MCF 10A (cell line): ENCODE results near the gene TTLL5. TPM values are rescaled to one million over a fixed set of nuclear protein-coding genes. Genes with fewer than 3 reads are reported as not detected.
A peak's percentile ranks its signal among the peaks of the same experiment; 100 is the strongest.

Experiments used
- BruUV-seq: library from RNA; stranded (reverse); fragments of 400-500 nt; replicated peaks from 2 replicates; lab custom pipeline; 2021; lab: Mats Ljungman, UMichigan
- CTCF ChIA-PET: fragments of 300-600 bp; sonication (Branson Sonifier 250); formaldehyde crosslinking; extraction: SDS; loops from one replicate; lab custom pipeline; 2021; ENCODE audit warnings: antibody characterized with exemption, inconsistent platforms; lab: Yijun Ruan, JAX
- POLR2A ChIA-PET: fragments of 300-600, 350-650 bp; sonication (Branson Sonifier 250); formaldehyde crosslinking; extraction: SDS; loops from one replicate; lab custom pipeline; 2020; ENCODE audit warnings: antibody characterized with exemption, inconsistent platforms; lab: Yijun Ruan, JAX
- DNase-seq: peaks from one replicate; pipeline ENCODE4 v3.0.0-alpha.2; 2018; ENCODE audit not compliant: unreplicated experiment
- H3K27ac Mint-ChIP-seq: one replicate; pipeline ENCODE4 v1.8.0; 2022; ENCODE audit warnings: mild to moderate bottlenecking, low read depth, mixed read lengths; ENCODE audit not compliant: unreplicated experiment
- H3K27me3 Mint-ChIP-seq: one replicate; pipeline ENCODE4 v1.8.0; 2022; ENCODE audit warnings: mixed read lengths; ENCODE audit not compliant: insufficient read depth, unreplicated experiment
- H3K36me3 Mint-ChIP-seq: one replicate; pipeline ENCODE4 v1.8.0; 2022; ENCODE audit warnings: mild to moderate bottlenecking, moderate library complexity, mixed read lengths; ENCODE audit not compliant: insufficient read depth, unreplicated experiment
- H3K4me1 Mint-ChIP-seq: one replicate; pipeline ENCODE4 v1.8.0; 2022; ENCODE audit warnings: mixed read lengths; ENCODE audit not compliant: insufficient read depth, unreplicated experiment
- H3K4me3 Mint-ChIP-seq: one replicate; pipeline ENCODE4 v1.8.0; 2022; ENCODE audit warnings: mild to moderate bottlenecking, moderate library complexity, mixed read lengths; ENCODE audit not compliant: unreplicated experiment
- H3K9me3 Mint-ChIP-seq: one replicate; pipeline ENCODE4 v1.8.0; 2022; ENCODE audit warnings: mixed read lengths; ENCODE audit not compliant: unreplicated experiment
- CTCF ChIP-seq: fragments of 200-600 bp; IDR thresholded peaks from one replicate; pipeline ENCODE4 v1.8.0; 2022; ENCODE audit warnings: antibody characterized with exemption, mild to moderate bottlenecking; ENCODE audit not compliant: unreplicated experiment
- intact Hi-C: fragments of 100-400 bp; cut with micrococcal nuclease; formaldehyde crosslinking; loops from 2 replicates; pipeline ENCODE4 v1.14.1; 2022
- total RNA-seq: library from RNA; stranded (reverse); gene quantifications from 2 replicates; pipeline ENCODE4 v1.2.3, GENCODE V29; 2022

TTLL5 gene
- total RNA-seq, 1 experiment from 2014 or later = 31.7 TPM

DNA sequence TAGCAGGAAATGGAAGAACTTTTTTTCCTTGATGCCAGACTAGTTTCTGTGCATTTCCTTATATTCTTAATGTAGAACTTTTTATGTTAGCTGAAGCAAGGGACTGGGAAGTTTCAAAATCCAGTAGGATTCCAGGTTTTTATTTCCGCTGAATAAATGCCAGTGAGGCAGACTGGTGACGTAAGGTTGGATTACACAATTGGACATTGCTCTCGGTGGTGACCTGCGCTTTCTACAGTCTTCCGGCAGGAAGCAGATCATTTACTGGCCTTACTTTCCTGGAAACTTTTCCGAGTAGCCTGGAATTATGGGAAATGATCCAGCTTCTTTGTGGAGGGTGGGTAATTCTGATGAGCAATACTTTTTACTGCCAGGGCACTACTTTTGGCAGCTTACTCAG lies 328.1 kb downstream of the TTLL5 start:
- no TSS peak for BruUV-seq

GRCh38 chr14:75990297-75990696 lies 329.3 kb downstream of the TTLL5 start:
- Mint-ChIP-seq H3K36me3 (peaks cover 23% of the 10 kb centered on the region), H3K4me3 (no peak overlapping the region), H3K27ac (no peak overlapping the region), H3K4me1 (peaks cover 10% of the 10 kb centered on the region), H3K9me3 (no peaks in the 10 kb centered on the region), H3K27me3 (no peaks in the 10 kb centered on the region)
- ChIA-PET CTCF (interaction anchor here (1.0 to 3.2 kb wide), 2 partner anchors 163 to 279 kb away, joined by 3 to 10 read pairs; no protein-coding TSS in a partner anchor), POLR2A (no interaction called here)
- no peak for DNase-seq
- TF ChIP-seq CTCF = no peak
- no TSS peak for BruUV-seq
- intact Hi-C loops = no loop called here

More for the DNA sequence above, 328.1 kb downstream of the TTLL5 start:
- POLR2A ChIA-PET = interaction anchor here (1.5 kb wide), 1 partner anchor 29 kb away, joined by 3 read pairs; no protein-coding TSS in a partner anchor
- no peaks in the 10 kb centered on the region for H3K9me3 Mint-ChIP-seq
- intact Hi-C loops = no loop called here
- CTCF ChIA-PET = interaction anchor here (0.6 to 3.2 kb wide), 3 partner anchors 206 to 398 kb away, joined by 3 to 10 read pairs (median 5); no protein-coding TSS in a partner anchor
- no peak overlapping the region for H3K27ac Mint-ChIP-seq
- peaks cover 17% of the 10 kb centered on the region for H3K36me3 Mint-ChIP-seq
- no peak overlapping the region for H3K4me3 Mint-ChIP-seq
- TF ChIP-seq CTCF = no peak
- H3K4me1 Mint-ChIP-seq = peaks cover 10% of the 10 kb centered on the region
- no peaks in the 10 kb centered on the region for H3K27me3 Mint-ChIP-seq
- DNase-seq = peak; percentile 91

DNA sequence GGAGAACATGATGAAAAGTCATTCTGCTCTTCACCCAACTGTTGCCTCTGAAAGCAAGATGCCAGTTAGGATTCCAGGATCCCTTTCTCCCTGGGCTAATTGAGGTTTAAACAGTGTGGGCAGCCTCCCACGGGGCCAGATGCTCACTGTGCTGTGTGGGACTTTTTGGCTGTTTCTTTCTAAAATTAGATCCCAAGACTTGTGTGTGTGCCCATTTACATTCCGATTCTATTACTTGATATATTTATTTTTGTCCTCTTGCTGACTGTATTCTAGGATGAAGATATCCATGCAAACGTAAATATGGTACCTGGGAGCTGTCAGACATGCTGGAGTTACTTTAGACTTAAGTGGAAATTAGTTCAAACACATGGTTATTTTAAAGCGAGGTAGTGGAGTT lies 330.7 kb downstream of the TTLL5 start:
- no peak overlapping the region for H3K27ac Mint-ChIP-seq
- TF ChIP-seq CTCF = no peak
- no peaks in the 10 kb centered on the region for H3K9me3 Mint-ChIP-seq
- CTCF ChIA-PET = interaction anchor here (3.2 kb wide), 1 partner anchor 281 kb away, joined by 10 read pairs; no protein-coding TSS in a partner anchor
- POLR2A ChIA-PET = no interaction called here
- no TSS peak for BruUV-seq
- peaks cover 3% of the 10 kb centered on the region for H3K4me1 Mint-ChIP-seq
- no peak overlapping the region for H3K4me3 Mint-ChIP-seq
- H3K27me3 Mint-ChIP-seq = no peaks in the 10 kb centered on the region
- peaks cover 23% of the 10 kb centered on the region for H3K36me3 Mint-ChIP-seq
- intact Hi-C loops = no loop called here
- DNase-seq = no peak

GRCh38 chr14:75993567-75994041 lies 332.6 kb downstream of the TTLL5 start:
- ChIA-PET POLR2A (interaction anchor here (0.6 to 0.8 kb wide), 2 partner anchors 164 to 283 kb away, joined by 3 read pairs; no protein-coding TSS in a partner anchor), CTCF (interaction anchor here (0.6 to 1.6 kb wide), 6 partner anchors 9 to 285 kb away, joined by 3 to 6 read pairs (median 4); no protein-coding TSS in a partner anchor)
- Mint-ChIP-seq H3K4me3 (no peak overlapping the region), H3K9me3 (no peaks in the 10 kb centered on the region), H3K27ac (no peak overlapping the region), H3K4me1 (no peaks in the 10 kb centered on the region), H3K36me3 (peaks cover 30% of the 10 kb centered on the region), H3K27me3 (no peaks in the 10 kb centered on the region)
- DNase-seq = no peak
- BruUV-seq = no TSS peak
- intact Hi-C loops = no loop called here
- no peak for TF ChIP-seq CTCF
